K562 (cell line): Measurements from ENCODE around the gene KRT8. TPM values are rescaled to one million over a fixed set of nuclear protein-coding genes. Genes with fewer than 3 reads are reported as not detected.
A peak's percentile ranks its signal among the peaks of the same experiment; 100 is the strongest.

Experiments
- ATAC-seq: fragments of 200-7000 bp; cut with Tn5 transposase; 3 replicates; pipeline ENCODE4 v1.9.1; 2020; ENCODE audit warnings: moderate library complexity
- BruUV-seq: library from RNA; stranded (reverse); fragments of 400-500 nt; replicated peaks from 2 replicates; lab custom pipeline; 2021; lab: Mats Ljungman, UMichigan
- CTCF ChIA-PET: fragments of 300-600 bp; formaldehyde crosslinking; extraction: SDS; loops from one replicate; lab custom pipeline; 2021; ENCODE audit warnings: low intra/inter-chr PET ratio; lab: Yijun Ruan, JAX
- POLR2A ChIA-PET: fragments of 300-600, 350-650 bp; sonication (Branson Sonifier 250); formaldehyde crosslinking; extraction: SDS; loops from one replicate; lab custom pipeline; 2021; ENCODE audit warnings: antibody characterized with exemption, inconsistent platforms; lab: Yijun Ruan, JAX
- DNase-seq, 4 experiments: peaks; one replicate each; pipeline versions ENCODE4 v3.0.0 to v3.0.0-alpha.2; 2011 to 2018; ENCODE audit warnings: low spot score in 3 of 4, mixed read lengths in 3 of 4; ENCODE audit errors: extremely low read depth in 1 of 4
- FAIRE-seq: peaks from 2 replicates; lab custom pipeline; 2011; peaks lifted over from hg19 to GRCh38; lab: Jason Lieb, UNC
- H2AFZ ChIP-seq: 2 replicates; pipeline ENCODE4 v1.6.0; 2011; ENCODE audit warnings: low read depth, low read length, control low read depth, inconsistent platforms
- H3K27ac ChIP-seq: fragments of 200-600 bp; 3 replicates; pipeline ENCODE4 v1.8.0; 2011; ENCODE audit warnings: low read depth, mild to moderate bottlenecking, control low read depth, inconsistent platforms, low read length, moderate library complexity, mixed read lengths; ENCODE audit errors: extremely low read depth
- H3K27me3 ChIP-seq, 2 experiments: fragments of 300-600 bp in 1 of 2; 2 replicates in 1 of 2; 3 replicates in 1 of 2; pipeline versions ENCODE4 v1.6.0 to v1.8.0; 2011; ENCODE audit warnings: inconsistent platforms in 2 of 2, low read length in 2 of 2, mild to moderate bottlenecking in 1 of 2, mixed read lengths in 1 of 2, moderate library complexity in 1 of 2; ENCODE audit not compliant: control insufficient read depth in 2 of 2, insufficient read depth in 2 of 2
- H3K36me3 ChIP-seq: fragments of 300-600 bp; 3 replicates; pipeline ENCODE4 v1.8.0; 2011; ENCODE audit warnings: mild to moderate bottlenecking, low read length, inconsistent platforms; ENCODE audit not compliant: control insufficient read depth, insufficient read depth
- H3K4me1 ChIP-seq, 2 experiments: fragments of 200-600 bp in 1 of 2; replicated peaks in 1 of 2; 2 replicates in 1 of 2; 3 replicates in 1 of 2; pipeline versions ENCODE4 v1.5.1 to v1.8.0; 2011; ENCODE audit warnings: inconsistent platforms in 2 of 2, low read length in 2 of 2, mild to moderate bottlenecking in 1 of 2, mixed read lengths in 1 of 2, moderate library complexity in 1 of 2; ENCODE audit not compliant: control insufficient read depth in 2 of 2, insufficient read depth in 2 of 2
- H3K4me2 ChIP-seq: 2 replicates; pipeline ENCODE4 v1.6.1; 2011; ENCODE audit warnings: low read length, control low read depth, inconsistent platforms, mixed read lengths; ENCODE audit not compliant: insufficient read depth
- H3K4me3 ChIP-seq: fragments of 200-600 bp; sonication (generic), shearing (Covaris generic); 2 replicates; pipeline ENCODE4 v1.5.1; 2016; ENCODE audit warnings: control low read depth, inconsistent platforms
- H3K79me2 ChIP-seq: fragments of 200-600 bp; 3 replicates; pipeline ENCODE4 v1.8.0; 2011; ENCODE audit warnings: low read length, inconsistent platforms; ENCODE audit not compliant: control insufficient read depth, insufficient read depth
- H3K9ac ChIP-seq, 2 experiments: 2 replicates each; pipeline versions ENCODE4 v1.6.0 to v1.6.1; 2011; ENCODE audit warnings: low read depth in 2 of 2, low read length in 2 of 2, control low read depth in 1 of 2, inconsistent platforms in 1 of 2, mild to moderate bottlenecking in 1 of 2, mixed read lengths in 1 of 2; ENCODE audit not compliant: insufficient read depth in 1 of 2
- H3K9me1 ChIP-seq: one replicate; pipeline ENCODE4 v1.6.0; 2011; ENCODE audit warnings: inconsistent platforms, mild to moderate bottlenecking, low read length, moderate library complexity; ENCODE audit not compliant: control insufficient read depth, insufficient read depth
- H3K9me3 ChIP-seq: replicated peaks from 2 replicates; pipeline ENCODE4 v1.5.1; 2011; ENCODE audit warnings: low read depth, low read length, inconsistent platforms; ENCODE audit not compliant: control insufficient read depth, insufficient read depth
- H4K20me1 ChIP-seq: replicated peaks from 2 replicates; pipeline ENCODE4 v1.6.1; 2011; ENCODE audit warnings: low read length, inconsistent platforms, mixed read lengths; ENCODE audit not compliant: control insufficient read depth, insufficient read depth
- BHLHE40 ChIP-seq: IDR thresholded peaks from 2 replicates; pipeline ENCODE4 v1.6.1; 2011; ENCODE audit warnings: low read length, improper control_type of control experiment
- BRF2 ChIP-seq: IDR thresholded peaks from 3 replicates; pipeline ENCODE4 v1.6.1; 2011; ENCODE audit warnings: borderline replicate concordance, mild to moderate bottlenecking; ENCODE audit not compliant: insufficient read length, insufficient read depth
- CEBPG ChIP-seq, 3 experiments: fragments of 200-800 bp in 1 of 3; sonication (Bioruptor generic) in 1 of 3; sonication (generic) in 1 of 3; formaldehyde crosslinking in 1 of 3; IDR thresholded peaks in 2 of 3; conservative IDR thresholded peaks in 1 of 3; 2 replicates each; pipeline versions ENCODE4 v1.6.1 to v1.8.0; 2016 to 2022; ENCODE audit warnings: missing compliant biosample characterization in 2 of 3, missing genetic modification characterization in 2 of 3, mild to moderate bottlenecking in 1 of 3, missing genetic modification reagents in 1 of 3
- CTBP1 ChIP-seq: fragments of 450-650 bp; IDR thresholded peaks from 2 replicates; pipeline ENCODE4 v1.6.1; 2016; ENCODE audit warnings: borderline replicate concordance
- FUS ChIP-seq: fragments of 200-400 bp; formaldehyde crosslinking; optimal IDR thresholded peaks from 2 replicates; pipeline ENCODE3; 2017; ENCODE audit warnings: low read depth, low read length
- GABPB2 ChIP-seq: fragments of 250-450 bp; sonication (Bioruptor Pico); conservative IDR thresholded peaks from 2 replicates; pipeline ENCODE4 v1.5.1; 2021; ENCODE audit warnings: mild to moderate bottlenecking
- HDGF ChIP-seq: fragments of 450-650 bp; IDR thresholded peaks from 2 replicates; pipeline ENCODE4 v1.6.1; 2016
- JUND ChIP-seq, 2 experiments: IDR thresholded peaks; 2 replicates in 1 of 2; 3 replicates in 1 of 2; pipeline ENCODE4 v1.6.1; 2011; ENCODE audit warnings: borderline replicate concordance in 2 of 2, low read depth in 2 of 2, low read length in 2 of 2, improper control_type of control experiment in 1 of 2, missing biosample characterization in 1 of 2, missing genetic modification characterization in 1 of 2, missing genetic modification reagents in 1 of 2
- MYNN ChIP-seq, 2 experiments: sonication (generic); formaldehyde crosslinking in 1 of 2; IDR thresholded peaks; 2 replicates each; pipeline versions ENCODE4 v1.5.0 to v1.6.1; 2016 to 2020; ENCODE audit warnings: antibody characterized with exemption in 1 of 2, missing genetic modification reagents in 1 of 2
- NCOA1 ChIP-seq: fragments of 450-650 bp; IDR thresholded peaks from 2 replicates; pipeline ENCODE4 v1.6.1; 2016; ENCODE audit warnings: low read depth
- POLR2AphosphoS5 ChIP-seq: IDR thresholded peaks from 2 replicates; pipeline ENCODE4 v1.6.1; 2011; ENCODE audit warnings: mild to moderate bottlenecking, low read depth, low read length, moderate library complexity; ENCODE audit not compliant: control insufficient read depth, insufficient read depth
- POLR2B ChIP-seq: fragments of 450-650 bp; IDR thresholded peaks from 2 replicates; pipeline ENCODE4 v1.6.1; 2018; ENCODE audit warnings: low read depth; ENCODE audit not compliant: partially characterized antibody
- POLR3A ChIP-seq: IDR thresholded peaks from 2 replicates; pipeline ENCODE4 v1.6.1; 2011; ENCODE audit warnings: borderline replicate concordance, mild to moderate bottlenecking, moderate library complexity; ENCODE audit not compliant: insufficient read length, insufficient read depth; ENCODE audit errors: extremely low read depth
- PTBP1 ChIP-seq: fragments of 200-400 bp; formaldehyde crosslinking; IDR thresholded peaks from 2 replicates; pipeline ENCODE4 v1.6.1; 2017; ENCODE audit warnings: low read depth, low read length
- TCFL5 ChIP-seq: fragments of 250-450 bp; sonication (Bioruptor Pico); conservative IDR thresholded peaks from 2 replicates; pipeline ENCODE4 v1.6.1; 2021; ENCODE audit warnings: mild to moderate bottlenecking, moderate library complexity, matching md5 sums
- ZNF146 ChIP-seq: IDR thresholded peaks from one replicate; pipeline ENCODE4 v1.6.1; 2018; ENCODE audit warnings: missing compliant biosample characterization; ENCODE audit not compliant: unreplicated experiment
- ZNF3 ChIP-seq: fragments of 250-450 bp; sonication (Bioruptor Pico); IDR thresholded peaks from 2 replicates; pipeline ENCODE4 v1.5.0; 2021; ENCODE audit warnings: mild to moderate bottlenecking, moderate library complexity
- ZNF511 ChIP-seq: sonication (generic); formaldehyde crosslinking; IDR thresholded peaks from 2 replicates; pipeline ENCODE4 v1.8.0; 2022; ENCODE audit warnings: mild to moderate bottlenecking, missing genetic modification reagents
- ZNF764 ChIP-seq: fragments of 250-450 bp; sonication (Bioruptor Pico); IDR thresholded peaks from 2 replicates; pipeline ENCODE4 v1.4.0; 2020; ENCODE audit warnings: low read depth, mild to moderate bottlenecking, moderate library complexity
- WGBS: fragments of 100-300 bp; shearing (Covaris generic); methylation state at CpG from one replicate; pipeline ENCODE4 v1.1.6; 2016; ENCODE audit warnings: low coverage, mixed read lengths; ENCODE audit not compliant: insufficient coverage; ENCODE audit errors: missing lambda C conversion rate; 5-methylcytosine and 5-hydroxymethylcytosine counted together
- in situ Hi-C: fragments of 300-500 bp; cut with MboI; formaldehyde crosslinking; loops from 4 replicates; pipeline ENCODE4 v1.15.0; 2018; ENCODE audit warnings: inconsistent platforms, mixed read lengths
- intact Hi-C: fragments of 100-400 bp; cut with micrococcal nuclease; formaldehyde crosslinking; loops from 2 replicates; pipeline ENCODE4 v1.14.2; 2022
- polyA plus RNA-seq, 8 experiments: library from polyadenylated mRNA; depleted of rRNA in 4 of 8; stranded (reverse) in 5 of 8; unstranded in 3 of 8; fragments of >200 nt; fragmentation: Nextera tagmentation in 2 of 8; fragmentation: Illumina TruSeq in 1 of 8; extraction: Ambion mirVana in 2 of 8; extraction: Trizol in 1 of 8; gene quantifications; 2 replicates each; pipeline versions ENCODE4 v1.2.1 to v1.2.3, GENCODE V29; 2011 to 2014; ENCODE audit warnings: inconsistent platforms in 1 of 8, missing spikeins in 1 of 8
- total RNA-seq, 7 experiments: library from RNA; depleted of rRNA in 6 of 7; stranded (reverse); fragments of >200 nt in 6 of 7; fragmentation: Illumina TruSeq in 2 of 7; extraction: Trizol in 2 of 7; gene quantifications; 2 replicates each; pipeline versions ENCODE4 v1.2.1 to v1.2.3, GENCODE V29; 2011 to 2021; ENCODE audit warnings: low replicate concordance in 1 of 7

Gene KRT8
- total and polyA plus RNA-seq, 9 of the 15 experiments (the other 6 are each of a cell fraction or from before 2014, with no cell fraction given): 41.5 to 661 (median 260) TPM

- Histone ChIP-seq H3K9me1 (no peaks in the 10 kb centered on the region), H4K20me1 (peaks cover 3% of the 10 kb centered on the region), H3K79me2 (peaks cover 44% of the 10 kb centered on the region), H3K4me3 (no peak overlapping the region), H3K9ac (peak overlapping the region; percentile 12 to 83; a peak in 2 of 4 replicates), H3K4me1 (peaks cover 68 to 69% of the 10 kb centered on the region in 2 experiments), H2AFZ (no peak overlapping the region), H3K9me3 (no peaks in the 10 kb centered on the region), H3K4me2 (peak overlapping the region; percentile 38; the same call in 1 of the 2 replicates), H3K36me3 (peaks cover 30% of the 10 kb centered on the region), H3K27ac (no peak overlapping the region; the same call in 2 of the 3 replicates), H3K27me3 (no peaks in the 10 kb centered on the region)
- peak in 3 of 4 experiments; percentile 17 to 22 (median 20) for DNase-seq
- intact Hi-C loops: no loop called here
- CTCF ChIA-PET: no interaction called here
- no peak for ATAC-seq
- no peak for FAIRE-seq
- POLR2A ChIA-PET: interaction anchor here (0.7 to 4.7 kb wide), 6 partner anchors 10 to 51 kb away, joined by 3 to 16 read pairs (median 6); partner anchors contain the start of gene KRT8
- 65% methylated on average over 10 of the region's 10 CpGs for WGBS
- BruUV-seq: no TSS peak
- in situ Hi-C loops: no loop called here
- no peak for TF ChIP-seq ZNF511 (CRISPR knock-in tag)
- no peak for TF ChIP-seq JUND (IDR thresholded peaks at IDR 0.05; ENCODE audit: borderline replicate concordance, low read depth, low read length)
- no peak for TF ChIP-seq JUND (tag; IDR thresholded peaks at IDR 0.05; ENCODE audit: borderline replicate concordance, low read depth, low read length)
- TF ChIP-seq CTBP1: no peak
- TF ChIP-seq POLR3A: no peak
- no peak for TF ChIP-seq ZNF146 (CRISPR knock-in tag)
- TF ChIP-seq POLR2B: peak; percentile 9
- TF ChIP-seq MYNN (IDR thresholded peaks at IDR 0.05): peak; percentile 51; the same call in 1 of the 2 replicates
- TF ChIP-seq MYNN (CRISPR knock-in tag; IDR thresholded peaks at IDR 0.05): no peak
- TF ChIP-seq NCOA1: no peak
- TF ChIP-seq HDGF: no peak
- TF ChIP-seq FUS: no peak
- TF ChIP-seq BHLHE40: no peak
- TF ChIP-seq GABPB2: no peak
- TF ChIP-seq CEBPG (CRISPR knock-in tag; IDR thresholded peaks at IDR 0.05): no peak
- TF ChIP-seq CEBPG (tag; conservative IDR thresholded peaks at IDR 0.05 in 1 of 2, IDR thresholded peaks at IDR 0.05 in 1 of 2): no peak
- TF ChIP-seq BRF2: no peak
- 0 out of 2 replicates have a peak, but pooled peaks have one; percentile 8 for TF ChIP-seq POLR2AphosphoS5
- no peak for TF ChIP-seq TCFL5
- no peak for TF ChIP-seq PTBP1
- TF ChIP-seq ZNF764 (CRISPR knock-in tag): no peak
- TF ChIP-seq ZNF3 (CRISPR knock-in tag): no peak
Observed at GRCh38 chr12:52946797-52947547, 42.1 kb upstream of the KRT8 start.
